PFSK-1 (cell line): ENCODE data around the gene GRID1.

ENCODE experiments used
- FOXP2 ChIP-seq: optimal IDR thresholded peaks from 2 replicates; pipeline ENCODE3; 2011; ENCODE audit warnings: borderline replicate concordance, control low read depth, inconsistent platforms; ENCODE audit not compliant: insufficient read depth; ENCODE audit errors: extremely low read length, extremely low read depth
- POLR2AphosphoS5 ChIP-seq: IDR thresholded peaks from 2 replicates; pipeline ENCODE4 v1.6.1; 2012; ENCODE audit warnings: low read depth, mild to moderate bottlenecking, control low read depth, low read length, moderate library complexity
- SIN3A ChIP-seq: IDR thresholded peaks from 2 replicates; pipeline ENCODE4 v1.6.1; 2012; ENCODE audit warnings: mild to moderate bottlenecking, low read length, moderate library complexity, borderline replicate concordance; ENCODE audit not compliant: insufficient read depth
- TAF1 ChIP-seq: IDR thresholded peaks from 2 replicates; pipeline ENCODE4 v1.6.1; 2012; ENCODE audit warnings: low read length, control low read depth, borderline replicate concordance; ENCODE audit not compliant: insufficient read depth
- TF ChIP-seq, protein P1 (sequence below), 2 experiments: IDR thresholded peaks; 2 replicates each; pipeline versions ENCODE4 v1.6.1 to v1.8.0; 2011 to 2012; ENCODE audit warnings: low read depth in 2 of 2, low read length in 2 of 2, control low read depth in 1 of 2, inconsistent platforms in 1 of 2, mild to moderate bottlenecking in 1 of 2, moderate library complexity in 1 of 2; ENCODE audit not compliant: insufficient read depth in 1 of 2

GRID1 gene

DNA sequence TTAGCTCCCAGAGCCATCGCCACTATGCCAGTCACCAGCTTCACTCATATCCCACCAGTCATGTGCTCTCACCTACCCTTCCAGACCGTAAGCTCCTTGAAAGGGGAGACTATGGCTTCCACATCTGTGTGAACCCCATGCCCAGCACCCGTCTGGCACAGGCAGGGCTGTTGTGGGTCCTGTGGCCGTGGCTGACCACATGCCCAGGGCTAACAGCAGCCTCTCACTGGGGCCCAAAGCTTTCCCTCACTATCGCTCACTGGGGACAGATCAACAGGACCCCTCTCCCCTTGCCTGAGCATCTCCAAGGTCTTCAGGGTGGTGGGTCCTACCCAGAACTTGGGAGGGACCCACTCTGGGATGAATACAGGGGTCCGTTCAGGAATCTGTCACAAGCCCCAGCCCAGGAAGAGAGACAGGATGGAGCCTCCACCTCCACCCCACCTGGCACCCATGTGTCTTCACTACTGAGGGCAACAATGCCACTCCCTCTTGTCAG, 303.9 kb downstream of the GRID1 start:
- TF ChIP-seq POLR2AphosphoS5 (no peak), TAF1 (no peak), FOXP2 (no peak), SIN3A (no peak)
- TF ChIP-seq, protein P1, sequence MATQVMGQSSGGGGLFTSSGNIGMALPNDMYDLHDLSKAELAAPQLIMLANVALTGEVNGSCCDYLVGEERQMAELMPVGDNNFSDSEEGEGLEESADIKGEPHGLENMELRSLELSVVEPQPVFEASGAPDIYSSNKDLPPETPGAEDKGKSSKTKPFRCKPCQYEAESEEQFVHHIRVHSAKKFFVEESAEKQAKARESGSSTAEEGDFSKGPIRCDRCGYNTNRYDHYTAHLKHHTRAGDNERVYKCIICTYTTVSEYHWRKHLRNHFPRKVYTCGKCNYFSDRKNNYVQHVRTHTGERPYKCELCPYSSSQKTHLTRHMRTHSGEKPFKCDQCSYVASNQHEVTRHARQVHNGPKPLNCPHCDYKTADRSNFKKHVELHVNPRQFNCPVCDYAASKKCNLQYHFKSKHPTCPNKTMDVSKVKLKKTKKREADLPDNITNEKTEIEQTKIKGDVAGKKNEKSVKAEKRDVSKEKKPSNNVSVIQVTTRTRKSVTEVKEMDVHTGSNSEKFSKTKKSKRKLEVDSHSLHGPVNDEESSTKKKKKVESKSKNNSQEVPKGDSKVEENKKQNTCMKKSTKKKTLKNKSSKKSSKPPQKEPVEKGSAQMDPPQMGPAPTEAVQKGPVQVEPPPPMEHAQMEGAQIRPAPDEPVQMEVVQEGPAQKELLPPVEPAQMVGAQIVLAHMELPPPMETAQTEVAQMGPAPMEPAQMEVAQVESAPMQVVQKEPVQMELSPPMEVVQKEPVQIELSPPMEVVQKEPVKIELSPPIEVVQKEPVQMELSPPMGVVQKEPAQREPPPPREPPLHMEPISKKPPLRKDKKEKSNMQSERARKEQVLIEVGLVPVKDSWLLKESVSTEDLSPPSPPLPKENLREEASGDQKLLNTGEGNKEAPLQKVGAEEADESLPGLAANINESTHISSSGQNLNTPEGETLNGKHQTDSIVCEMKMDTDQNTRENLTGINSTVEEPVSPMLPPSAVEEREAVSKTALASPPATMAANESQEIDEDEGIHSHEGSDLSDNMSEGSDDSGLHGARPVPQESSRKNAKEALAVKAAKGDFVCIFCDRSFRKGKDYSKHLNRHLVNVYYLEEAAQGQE (IDR thresholded peaks at IDR 0.05; ENCODE audit: insufficient read depth in 1 of 2, low read depth in 2 of 2, low read length in 2 of 2): no peak

DNA sequence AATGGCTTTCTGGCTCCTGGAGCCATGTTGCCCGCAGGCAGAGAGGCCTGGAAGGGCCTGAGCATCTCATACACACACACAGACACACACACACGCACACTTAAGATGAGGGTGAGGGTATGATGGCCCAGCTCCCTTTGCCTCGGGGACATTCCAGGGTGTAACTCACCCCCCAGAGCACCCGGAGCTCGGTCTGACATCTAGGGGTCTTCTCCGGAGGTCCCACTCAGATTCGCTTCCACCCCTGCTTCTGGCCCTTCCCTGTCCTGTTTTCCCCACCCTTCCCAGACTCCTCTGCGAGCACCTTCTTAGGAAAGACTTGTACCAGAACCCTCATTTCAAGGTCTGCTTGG, 304.4 kb downstream of the GRID1 start:
- no peak for TF ChIP-seq POLR2AphosphoS5
- TF ChIP-seq TAF1: no peak
- TF ChIP-seq SIN3A: no peak
- no peak for TF ChIP-seq FOXP2
- TF ChIP-seq, protein P1 (IDR thresholded peaks at IDR 0.05; ENCODE audit: insufficient read depth in 1 of 2, low read depth in 2 of 2, low read length in 2 of 2): no peak

DNA sequence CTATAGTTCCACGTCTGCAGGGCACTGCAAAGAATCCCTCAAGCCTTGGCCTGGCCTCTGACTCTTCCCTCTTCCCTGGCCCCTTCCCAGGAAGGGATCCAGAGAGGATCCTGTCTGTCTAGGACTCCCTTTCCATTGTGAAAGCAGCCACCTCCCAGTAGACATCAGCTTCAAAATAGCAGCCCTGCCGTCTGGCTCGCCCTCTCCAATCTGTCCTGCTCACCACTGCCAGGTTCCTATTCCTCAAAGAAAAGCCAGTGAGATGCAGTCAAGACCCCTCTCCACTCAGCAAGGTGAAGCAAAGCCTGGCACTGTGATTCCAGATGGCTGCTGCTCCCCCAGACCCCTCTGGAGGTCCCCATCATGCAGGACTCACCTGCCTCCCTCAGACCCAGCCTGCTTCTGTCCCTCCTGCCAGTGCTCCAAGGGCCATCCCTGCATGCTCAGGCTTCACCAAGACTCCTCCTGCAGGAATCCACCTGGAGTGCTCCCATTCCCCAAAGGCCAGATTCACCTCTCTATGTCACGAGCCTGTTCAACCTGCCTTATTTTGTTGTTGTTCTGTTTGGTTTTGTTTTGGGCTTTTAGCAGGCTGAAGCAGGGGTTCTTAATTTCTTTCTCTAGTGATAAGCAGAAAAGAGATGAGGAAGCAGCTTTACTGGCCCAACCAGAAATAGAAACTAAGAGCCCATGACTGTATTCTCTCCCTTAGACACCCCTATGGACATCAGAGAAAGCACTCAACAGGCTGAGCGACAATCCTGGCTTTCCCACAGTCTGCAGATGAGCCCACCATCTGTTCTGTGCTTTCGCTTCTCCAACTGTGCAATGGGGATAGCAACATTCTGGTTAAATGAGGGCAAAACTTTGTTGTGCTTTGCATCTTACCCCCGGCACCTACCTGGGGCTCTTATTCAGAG, 305.1 kb downstream of the GRID1 start:
- TF ChIP-seq SIN3A (no peak), TAF1 (no peak), POLR2AphosphoS5 (no peak), FOXP2 (no peak)
- TF ChIP-seq, protein P1 (IDR thresholded peaks at IDR 0.05; ENCODE audit: insufficient read depth in 1 of 2, low read depth in 2 of 2, low read length in 2 of 2): no peak

DNA sequence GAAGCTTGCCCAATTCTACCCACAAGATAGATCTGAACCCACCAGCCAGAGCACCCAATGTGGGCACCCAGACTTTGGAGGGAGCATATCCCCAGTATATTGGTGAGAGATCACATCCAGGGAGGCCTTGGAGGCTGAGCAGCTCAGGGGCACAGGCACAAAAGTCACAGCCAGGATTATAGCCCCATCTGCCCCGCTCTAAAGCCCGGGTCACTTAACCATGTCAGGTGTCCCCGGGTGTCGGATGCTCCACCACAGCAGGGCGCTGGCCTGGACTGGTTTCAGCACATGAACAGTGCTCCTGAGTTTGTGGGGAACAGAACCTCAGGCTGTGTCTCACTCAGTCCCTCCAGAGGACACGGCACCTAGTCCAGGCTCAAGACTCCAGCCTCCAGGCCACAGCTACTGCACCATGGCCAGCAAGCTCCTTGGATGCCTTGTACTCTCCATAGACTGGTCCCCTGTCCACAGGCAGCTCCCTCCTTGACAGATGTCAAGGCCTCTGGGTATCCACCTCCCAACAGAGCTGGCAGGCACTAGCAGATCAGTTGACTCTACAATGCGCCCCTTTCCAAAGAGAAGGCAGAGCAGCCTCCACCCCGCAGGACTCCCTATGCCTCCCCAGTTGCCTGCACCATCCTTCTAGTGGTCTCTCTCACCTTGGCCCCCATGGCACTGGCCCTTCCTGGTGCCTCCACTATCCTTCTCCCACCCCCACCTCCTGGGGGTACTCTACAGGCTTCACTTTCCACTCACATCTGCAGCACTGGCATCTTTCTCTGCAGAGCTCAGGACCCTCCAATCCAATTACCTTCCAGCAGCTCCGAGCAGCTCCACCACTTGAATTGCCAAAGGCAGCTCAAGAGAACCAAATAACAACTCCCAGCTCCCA, 306.0 kb downstream of the GRID1 start:
- no peak for TF ChIP-seq SIN3A
- no peak for TF ChIP-seq FOXP2
- no peak for TF ChIP-seq TAF1
- TF ChIP-seq, protein P1 (IDR thresholded peaks at IDR 0.05; ENCODE audit: insufficient read depth in 1 of 2, low read depth in 2 of 2, low read length in 2 of 2): no peak
- TF ChIP-seq POLR2AphosphoS5: no peak
